CD8-positive, alpha-beta memory T cell (primary cell): Measurements from ENCODE around the gene HPN. TPM values are rescaled to one million over a fixed set of nuclear protein-coding genes. Genes with fewer than 3 reads are reported as not detected.

ENCODE experiments used
- CTCF ChIA-PET: fragments of 350-600 bp; sonication (Branson Sonifier 250); formaldehyde crosslinking; loops from one replicate; lab custom pipeline; 2021; ENCODE audit warnings: antibody characterized with exemption; lab: Charles Lee
- POLR2A ChIA-PET: fragments of 350-600 bp; sonication (Branson Sonifier 250); formaldehyde crosslinking; loops from one replicate; lab custom pipeline; 2021; ENCODE audit warnings: antibody characterized with exemption; lab: Charles Lee
- DNase-seq, 5 donors: peaks; one replicate each; pipeline versions ENCODE4 v3.0.0 to v3.0.0-alpha.2; 2020 to 2022; ENCODE audit warnings: mixed read lengths in 1 of 5
- H3K27ac ChIP-seq: one replicate; pipeline ENCODE4 v1.7.0; 2013; ENCODE audit warnings: low read depth, mild to moderate bottlenecking, low read length, moderate library complexity
- H3K27me3 ChIP-seq: 2 replicates; pipeline ENCODE4 v1.7.0; 2013; ENCODE audit warnings: low read length, mild to moderate bottlenecking; ENCODE audit not compliant: insufficient read depth, poor library complexity, severe bottlenecking
- H3K36me3 ChIP-seq: 2 replicates; pipeline ENCODE4 v1.7.0; 2013; ENCODE audit warnings: mild to moderate bottlenecking, low read length, moderate library complexity; ENCODE audit not compliant: insufficient read depth
- H3K4me1 ChIP-seq: 2 replicates; pipeline ENCODE4 v1.7.0; 2013; ENCODE audit warnings: mild to moderate bottlenecking, low read length, moderate library complexity; ENCODE audit not compliant: insufficient read depth
- H3K4me3 ChIP-seq: 2 replicates; pipeline ENCODE4 v1.7.0; 2013; ENCODE audit warnings: mild to moderate bottlenecking, low read length
- H3K9me3 ChIP-seq: 2 replicates; pipeline ENCODE4 v1.7.0; 2013; ENCODE audit warnings: mild to moderate bottlenecking, low read length
- H3K27ac Mint-ChIP-seq, 8 donors: one replicate each; pipeline ENCODE4 v1.8.0; 2020 to 2021; ENCODE audit warnings: mixed read lengths in 8 of 8, mild to moderate bottlenecking in 6 of 8, inconsistent platforms in 3 of 8, moderate library complexity in 3 of 8
- H3K27me3 Mint-ChIP-seq, 2 donors: one replicate each; pipeline ENCODE4 v1.8.0; 2020 to 2021; ENCODE audit warnings: mixed read lengths in 2 of 2, mild to moderate bottlenecking in 1 of 2, moderate library complexity in 1 of 2
- H3K36me3 Mint-ChIP-seq, 3 donors: one replicate each; pipeline ENCODE4 v1.8.0; 2020 to 2021; ENCODE audit warnings: mixed read lengths in 3 of 3, inconsistent platforms in 1 of 3, mild to moderate bottlenecking in 1 of 3
- H3K4me1 Mint-ChIP-seq, 3 donors: one replicate each; pipeline ENCODE4 v1.8.0; 2020 to 2021; ENCODE audit warnings: mixed read lengths in 3 of 3, inconsistent platforms in 1 of 3, mild to moderate bottlenecking in 1 of 3
- H3K4me3 Mint-ChIP-seq, 7 donors: one replicate each; pipeline ENCODE4 v1.8.0; 2020 to 2021; ENCODE audit warnings: mixed read lengths in 7 of 7, mild to moderate bottlenecking in 6 of 7, moderate library complexity in 4 of 7, inconsistent platforms in 2 of 7
- H3K9me3 Mint-ChIP-seq, 5 donors: one replicate each; pipeline ENCODE4 v1.8.0; 2020 to 2022; ENCODE audit warnings: mixed read lengths in 5 of 5, mild to moderate bottlenecking in 3 of 5, moderate library complexity in 2 of 5, inconsistent platforms in 1 of 5
- polyA plus RNA-seq: library from polyadenylated mRNA; unstranded; fragments of 300-500 nt; fragmentation: Illumina TruSeq; gene quantifications from one replicate; pipeline ENCODE4 v1.2.3, GENCODE V29; 2021
- total RNA-seq, 2 experiments: library from RNA; stranded (reverse); gene quantifications; one replicate each; pipeline ENCODE4 v1.2.3, GENCODE V29; 2021

Gene HPN
- total and polyA plus RNA-seq, 3 experiments from 2014 or later = 0.53 TPM; not detected in 2

DNA sequence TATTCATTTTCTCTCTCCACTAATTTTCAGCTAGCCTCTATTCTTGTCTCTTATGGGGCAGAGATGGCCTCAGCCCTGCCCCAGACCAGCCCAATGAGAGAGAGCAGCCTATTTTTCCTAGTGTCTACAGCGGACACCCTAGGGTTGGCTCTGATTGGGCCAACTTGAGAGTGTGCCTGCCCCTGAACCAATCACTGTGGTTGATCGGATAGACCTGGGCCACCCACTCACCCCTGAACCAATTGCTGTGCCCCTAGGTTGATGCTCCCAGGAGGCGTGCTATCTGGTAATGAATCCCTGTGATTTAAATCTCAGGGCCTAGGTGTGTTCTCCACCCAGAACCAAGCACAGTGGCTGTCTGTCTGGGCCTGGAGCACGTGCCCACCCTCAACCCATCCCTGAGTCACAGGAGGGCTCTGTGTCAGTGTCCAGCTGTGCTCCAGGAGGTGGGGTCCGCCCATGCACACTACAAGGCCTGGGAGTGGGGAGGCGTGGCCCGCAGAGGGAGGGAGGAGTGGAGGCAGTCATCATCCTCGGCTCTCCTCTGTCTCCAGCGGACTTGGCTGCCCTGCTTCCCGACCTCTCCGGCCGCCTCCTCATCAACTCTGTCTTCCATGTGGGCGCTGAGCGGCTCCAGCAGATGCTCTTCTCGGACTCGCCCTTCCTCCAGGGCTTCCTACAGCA, 26.1 kb upstream of the HPN start:
- H3K4me3 Mint-ChIP-seq = peak overlapping the region in 1 of 7 donors; percentile 84
- H3K27ac ChIP-seq = no peak overlapping the region

DNA sequence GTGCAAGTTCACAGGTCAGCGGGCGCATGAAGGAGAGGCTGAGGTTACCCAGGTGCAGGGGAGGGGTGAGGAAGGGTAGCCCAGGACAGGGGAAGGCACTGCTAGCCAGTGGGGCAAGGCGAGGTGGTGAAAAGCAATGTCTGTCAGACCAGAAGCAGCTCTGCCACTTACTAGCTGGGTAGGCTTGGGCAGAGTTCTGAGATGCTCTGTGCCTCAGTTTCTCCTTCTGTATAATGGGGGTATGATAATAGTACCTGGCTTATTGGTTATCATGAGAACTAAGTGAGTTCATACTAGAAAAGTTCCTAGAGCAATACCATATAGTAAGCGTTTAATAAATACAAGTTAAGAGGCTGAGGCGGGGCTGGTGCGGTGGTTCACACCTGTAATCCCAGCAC, 25.6 kb upstream of the HPN start:
- peaks cover 23 to 77% (median 28%) of the 10 kb centered on the region in 3 donors for H3K36me3 Mint-ChIP-seq
- peak overlapping the region in 6 of 8 donors; percentile 22 to 92 (median 40) for H3K27ac Mint-ChIP-seq
- Histone ChIP-seq H3K9me3 (no peaks in the 10 kb centered on the region), H3K4me1 (peaks cover 53% of the 10 kb centered on the region), H3K4me3 (no peak overlapping the region), H3K27ac (no peak overlapping the region), H3K36me3 (peaks cover 59% of the 10 kb centered on the region), H3K27me3 (no peaks in the 10 kb centered on the region)
- no peak overlapping the region for H3K4me3 Mint-ChIP-seq
- peaks cover 53 to 74% (median 56%) of the 10 kb centered on the region in 3 donors for H3K4me1 Mint-ChIP-seq
- no peaks in the 10 kb centered on the region for H3K9me3 Mint-ChIP-seq
- no peak for DNase-seq
- H3K27me3 Mint-ChIP-seq = peaks cover 0 to 1% of the 10 kb centered on the region in 2 donors
- ChIA-PET POLR2A (interaction anchor here (1.0 kb wide), 1 partner anchor 11 kb away, joined by 3 read pairs; no protein-coding TSS in a partner anchor), CTCF (interaction anchor here (5.5 to 6.6 kb wide), 2 partner anchors 17 to 44 kb away, joined by 98 to 122 read pairs; partner anchors contain the start of gene GRAMD1A)

More for the DNA sequence above, 26.1 kb upstream of the HPN start:
- Histone ChIP-seq H3K4me1 (peaks cover 59% of the 10 kb centered on the region), H3K36me3 (peaks cover 58% of the 10 kb centered on the region), H3K27me3 (no peaks in the 10 kb centered on the region), H3K4me3 (no peak overlapping the region), H3K9me3 (no peaks in the 10 kb centered on the region)
- ChIA-PET POLR2A (interaction anchor here (0.6 to 4.3 kb wide), 3 partner anchors 10 to 30 kb away, joined by 4 to 48 read pairs (median 8); partner anchors contain the start of gene GRAMD1A), CTCF (interaction anchor here (1.2 to 6.6 kb wide), 4 partner anchors 9 to 52 kb away, joined by 4 to 122 read pairs (median 51); partner anchors contain the start of gene GRAMD1A)
- Mint-ChIP-seq H3K36me3 (peaks cover 22 to 76% (median 24%) of the 10 kb centered on the region in 3 donors), H3K27ac (peak overlapping the region; percentile 60 to 99 (median 96)), H3K9me3 (no peaks in the 10 kb centered on the region), H3K27me3 (peaks cover 0 to 1% of the 10 kb centered on the region in 2 donors), H3K4me1 (peaks cover 57 to 77% (median 62%) of the 10 kb centered on the region in 3 donors)
- DNase-seq = no peak

DNA sequence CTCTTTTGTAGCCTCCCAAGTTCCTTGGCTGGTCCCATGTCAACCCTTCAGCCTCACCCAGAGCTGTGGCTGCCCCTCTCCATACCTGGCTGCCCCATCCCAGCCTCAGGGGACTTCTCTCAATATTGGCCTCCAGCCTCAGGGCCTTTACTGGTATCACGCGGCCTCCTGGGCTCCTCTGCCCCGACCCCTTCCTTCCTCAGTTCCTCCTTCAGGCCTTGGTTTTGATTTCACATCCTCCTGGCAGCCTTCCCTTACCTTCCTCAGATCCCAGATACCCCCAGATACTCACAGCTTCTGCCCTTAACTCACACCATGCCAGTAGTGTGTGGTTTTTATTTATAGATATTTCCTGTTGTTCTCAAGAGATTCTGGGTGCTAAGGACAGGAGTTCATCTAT, 24.0 kb upstream of the HPN start:
- Mint-ChIP-seq H3K9me3 (no peaks in the 10 kb centered on the region), H3K4me1 (peaks cover 37 to 61% (median 41%) of the 10 kb centered on the region in 3 donors), H3K27me3 (peaks cover 0 to 1% of the 10 kb centered on the region in 2 donors), H3K4me3 (no peak overlapping the region), H3K27ac (peak overlapping the region in 6 of 8 donors; percentile 47 to 83 (median 68)), H3K36me3 (peaks cover 24 to 77% (median 30%) of the 10 kb centered on the region in 3 donors)
- no peak for DNase-seq
- Histone ChIP-seq H3K9me3 (no peaks in the 10 kb centered on the region), H3K27ac (no peak overlapping the region), H3K4me1 (peaks cover 38% of the 10 kb centered on the region), H3K36me3 (peaks cover 66% of the 10 kb centered on the region), H3K27me3 (no peaks in the 10 kb centered on the region), H3K4me3 (no peak overlapping the region)
- CTCF ChIA-PET = interaction anchor here (1.5 to 6.6 kb wide), 2 partner anchors 9 to 45 kb away, joined by 4 to 122 read pairs; no protein-coding TSS in a partner anchor
- POLR2A ChIA-PET = interaction anchor here (0.6 kb wide), 1 partner anchor 178 kb away, joined by 3 read pairs; no protein-coding TSS in a partner anchor

DNA sequence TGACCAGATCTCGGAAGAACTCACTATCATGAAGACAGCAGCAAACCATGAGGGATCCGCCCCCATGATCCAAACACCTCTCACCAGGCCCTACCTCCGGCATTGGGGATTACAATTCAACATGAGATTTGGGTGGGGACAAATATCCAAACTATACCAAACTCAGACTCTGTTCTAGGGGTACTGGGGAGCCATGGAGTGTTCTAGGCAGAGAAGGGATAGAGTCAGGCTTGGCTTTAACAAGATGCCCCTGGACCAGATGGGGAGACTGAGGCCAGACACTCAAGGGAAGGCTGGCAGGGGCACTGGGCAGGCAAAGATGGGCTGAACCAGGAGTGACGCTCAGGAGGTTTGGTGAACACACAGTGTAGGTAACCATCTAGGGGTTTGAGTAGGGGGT, 23.1 kb upstream of the HPN start:
- Mint-ChIP-seq H3K4me3 (no peak overlapping the region), H3K27ac (peak overlapping the region in 7 of 8 donors; percentile 27 to 93 (median 57)), H3K36me3 (peaks cover 24 to 79% (median 30%) of the 10 kb centered on the region in 3 donors), H3K9me3 (no peaks in the 10 kb centered on the region), H3K4me1 (peaks cover 29 to 52% (median 32%) of the 10 kb centered on the region in 3 donors), H3K27me3 (no peaks in the 10 kb centered on the region)
- Histone ChIP-seq H3K9me3 (no peaks in the 10 kb centered on the region), H3K4me3 (no peak overlapping the region), H3K4me1 (peaks cover 29% of the 10 kb centered on the region), H3K36me3 (peaks cover 73% of the 10 kb centered on the region), H3K27me3 (no peaks in the 10 kb centered on the region), H3K27ac (no peak overlapping the region)
- ChIA-PET CTCF (no interaction called here), POLR2A (no interaction called here)
- DNase-seq = no peak

DNA sequence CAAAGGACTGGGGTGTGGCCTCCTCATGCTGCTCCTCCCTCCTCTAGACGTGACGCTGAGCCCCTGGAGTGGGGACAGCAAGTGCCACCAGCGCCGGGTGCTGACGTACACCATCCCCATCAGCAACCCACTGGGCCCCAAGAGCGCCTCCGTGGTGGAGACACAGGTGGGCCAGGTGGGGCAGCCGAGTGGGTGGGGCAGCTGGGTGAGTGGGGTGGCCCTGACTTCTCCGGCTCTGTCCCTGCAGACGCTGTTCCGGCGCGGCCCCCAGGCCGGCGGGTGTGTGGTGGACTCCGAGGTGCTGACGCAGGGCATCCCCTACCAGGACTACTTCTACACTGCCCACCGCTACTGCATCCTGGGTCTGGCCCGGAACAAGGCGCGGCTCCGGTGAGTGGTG, 22.4 kb upstream of the HPN start:
- Mint-ChIP-seq H3K27ac (no peak overlapping the region), H3K36me3 (peaks cover 24 to 87% (median 30%) of the 10 kb centered on the region in 3 donors), H3K9me3 (no peaks in the 10 kb centered on the region), H3K4me3 (no peak overlapping the region), H3K4me1 (peaks cover 21 to 45% (median 24%) of the 10 kb centered on the region in 3 donors), H3K27me3 (no peaks in the 10 kb centered on the region)
- Histone ChIP-seq H3K36me3 (peaks cover 78% of the 10 kb centered on the region), H3K4me3 (no peak overlapping the region), H3K27ac (no peak overlapping the region), H3K4me1 (peaks cover 22% of the 10 kb centered on the region), H3K27me3 (no peaks in the 10 kb centered on the region), H3K9me3 (no peaks in the 10 kb centered on the region)
- CTCF ChIA-PET = no interaction called here
- DNase-seq = no peak
- POLR2A ChIA-PET = no interaction called here

DNA sequence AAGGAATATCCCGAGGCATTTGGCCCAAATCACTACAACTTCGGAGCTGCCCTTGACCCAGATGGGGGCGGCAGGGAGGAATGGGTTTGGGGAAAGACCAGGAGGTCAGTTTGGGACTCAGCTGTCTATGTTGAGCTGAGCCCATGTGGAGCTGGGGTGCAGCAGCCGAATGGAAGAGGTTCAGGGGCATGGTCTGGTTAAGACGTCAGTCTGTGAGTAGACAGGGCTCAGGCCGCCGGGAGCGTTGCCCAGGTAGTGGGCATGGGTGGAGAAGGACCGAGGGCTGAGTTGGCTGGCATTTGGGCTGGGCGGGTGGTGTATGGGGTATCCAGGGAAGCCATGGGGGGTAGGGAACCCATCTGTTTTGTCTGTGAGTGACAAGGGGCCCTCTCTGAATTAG, 20.5 kb upstream of the HPN start:
- Histone ChIP-seq H3K9me3 (no peaks in the 10 kb centered on the region), H3K36me3 (peaks cover 69% of the 10 kb centered on the region), H3K4me3 (no peak overlapping the region), H3K27me3 (no peaks in the 10 kb centered on the region), H3K27ac (no peak overlapping the region), H3K4me1 (peaks cover 5% of the 10 kb centered on the region)
- Mint-ChIP-seq H3K9me3 (no peaks in the 10 kb centered on the region), H3K36me3 (peaks cover 22 to 87% (median 22%) of the 10 kb centered on the region in 3 donors), H3K27ac (peak overlapping the region in 5 of 8 donors; percentile 45 to 86 (median 75)), H3K27me3 (no peaks in the 10 kb centered on the region), H3K4me1 (peaks cover 7 to 26% (median 8%) of the 10 kb centered on the region in 3 donors), H3K4me3 (peak overlapping the region in 1 of 7 donors; percentile 27)
- no peak for DNase-seq
- POLR2A ChIA-PET = no interaction called here
- CTCF ChIA-PET = interaction anchor here (1.2 kb wide), 1 partner anchor 14 kb away, joined by 3 read pairs; no protein-coding TSS in a partner anchor

DNA sequence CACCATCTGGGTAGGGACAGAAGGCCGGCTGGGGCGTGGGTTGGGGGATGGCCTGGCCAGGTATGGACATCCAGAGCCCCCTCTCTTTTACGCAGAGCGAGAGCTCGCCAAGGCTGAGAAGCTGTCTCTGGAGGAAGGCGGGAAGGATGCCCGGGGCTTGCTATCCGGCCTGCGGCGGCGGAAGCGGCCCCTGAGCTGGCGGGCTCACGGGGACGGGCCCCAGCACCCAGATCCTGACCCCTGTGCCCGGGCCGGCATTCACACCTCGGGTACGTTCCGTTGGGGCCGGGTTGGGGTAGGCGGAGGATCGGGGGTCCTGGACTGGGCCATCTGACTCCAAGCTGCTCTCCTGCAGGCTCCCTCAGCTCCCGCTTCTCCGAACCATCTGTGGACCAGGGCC, 19.9 kb upstream of the HPN start:
- H3K27me3 Mint-ChIP-seq = no peaks in the 10 kb centered on the region
- CTCF ChIA-PET = interaction anchor here (1.2 to 1.3 kb wide), 2 partner anchors 13 to 49 kb away, joined by 3 read pairs; no protein-coding TSS in a partner anchor
- H3K36me3 Mint-ChIP-seq = peaks cover 22 to 89% (median 22%) of the 10 kb centered on the region in 3 donors
- H3K27ac ChIP-seq = no peak overlapping the region
- peaks cover 66% of the 10 kb centered on the region for H3K36me3 ChIP-seq
- H3K4me3 ChIP-seq = no peak overlapping the region
- no peaks in the 10 kb centered on the region for H3K9me3 Mint-ChIP-seq
- H3K4me3 Mint-ChIP-seq = no peak overlapping the region
- peaks cover 5% of the 10 kb centered on the region for H3K4me1 ChIP-seq
- POLR2A ChIA-PET = no interaction called here
- peaks cover 5 to 24% (median 8%) of the 10 kb centered on the region in 3 donors for H3K4me1 Mint-ChIP-seq
- no peak for DNase-seq
- H3K27ac Mint-ChIP-seq = no peak overlapping the region
- no peaks in the 10 kb centered on the region for H3K27me3 ChIP-seq
- no peaks in the 10 kb centered on the region for H3K9me3 ChIP-seq
